Epithelial cell of proximal tubule (primary cell): Measurements from ENCODE around the gene TBC1D8. TPM values are rescaled to one million over a fixed set of nuclear protein-coding genes. Genes with fewer than 3 reads are reported as not detected.
A peak's percentile ranks its signal among the peaks of the same experiment; 100 is the strongest.

Experiments used
- DNase-seq: peaks from one replicate; pipeline ENCODE4 v3.0.0-alpha.2; 2011; ENCODE audit warnings: low read depth
- H3K4me3 ChIP-seq: 2 replicates; pipeline ENCODE4 v1.5.1; 2011; ENCODE audit warnings: low read depth, mild to moderate bottlenecking, low read length
- total RNA-seq: library from RNA; depleted of rRNA; stranded (reverse); fragments of >200 nt; gene quantifications from 2 replicates; pipeline ENCODE4 v1.2.3, GENCODE V29; 2015
- TF ChIP-seq, protein P1 (sequence below): conservative IDR thresholded peaks from 2 replicates; pipeline ENCODE4 v1.5.1; 2012; ENCODE audit warnings: low read depth, mild to moderate bottlenecking, low read length

Gene TBC1D8
- total RNA-seq, 1 donor from 2014 or later, result 20.5 TPM

- H3K4me3 ChIP-seq, result no peak overlapping the region
- TF ChIP-seq, protein P1, sequence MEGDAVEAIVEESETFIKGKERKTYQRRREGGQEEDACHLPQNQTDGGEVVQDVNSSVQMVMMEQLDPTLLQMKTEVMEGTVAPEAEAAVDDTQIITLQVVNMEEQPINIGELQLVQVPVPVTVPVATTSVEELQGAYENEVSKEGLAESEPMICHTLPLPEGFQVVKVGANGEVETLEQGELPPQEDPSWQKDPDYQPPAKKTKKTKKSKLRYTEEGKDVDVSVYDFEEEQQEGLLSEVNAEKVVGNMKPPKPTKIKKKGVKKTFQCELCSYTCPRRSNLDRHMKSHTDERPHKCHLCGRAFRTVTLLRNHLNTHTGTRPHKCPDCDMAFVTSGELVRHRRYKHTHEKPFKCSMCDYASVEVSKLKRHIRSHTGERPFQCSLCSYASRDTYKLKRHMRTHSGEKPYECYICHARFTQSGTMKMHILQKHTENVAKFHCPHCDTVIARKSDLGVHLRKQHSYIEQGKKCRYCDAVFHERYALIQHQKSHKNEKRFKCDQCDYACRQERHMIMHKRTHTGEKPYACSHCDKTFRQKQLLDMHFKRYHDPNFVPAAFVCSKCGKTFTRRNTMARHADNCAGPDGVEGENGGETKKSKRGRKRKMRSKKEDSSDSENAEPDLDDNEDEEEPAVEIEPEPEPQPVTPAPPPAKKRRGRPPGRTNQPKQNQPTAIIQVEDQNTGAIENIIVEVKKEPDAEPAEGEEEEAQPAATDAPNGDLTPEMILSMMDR, result no peak
- DNase-seq, result no peak
These were observed 41.9 kb upstream of the TBC1D8 start for GRCh38 chr2:101193033-101193626.

- DNase-seq, result no peak
- H3K4me3 ChIP-seq, result no peak overlapping the region
- TF ChIP-seq, protein P1, result no peak
These were observed 39.8 kb upstream of the TBC1D8 start for GRCh38 chr2:101190747-101191516.

GRCh38 chr2:101188683-101189405, 37.7 kb upstream of the TBC1D8 start:
- no peak overlapping the region for H3K4me3 ChIP-seq
- TF ChIP-seq, protein P1, result peak; percentile 71
- DNase-seq, result no peak

GRCh38 chr2:101187131-101187530, 35.9 kb upstream of the TBC1D8 start:
- no peak for DNase-seq
- H3K4me3 ChIP-seq, result no peak overlapping the region
- TF ChIP-seq, protein P1, result no peak

- no peak for DNase-seq
- TF ChIP-seq, protein P1, result no peak
- H3K4me3 ChIP-seq, result no peak overlapping the region
These were observed 34.5 kb upstream of the TBC1D8 start for GRCh38 chr2:101185656-101186055.

DNA sequence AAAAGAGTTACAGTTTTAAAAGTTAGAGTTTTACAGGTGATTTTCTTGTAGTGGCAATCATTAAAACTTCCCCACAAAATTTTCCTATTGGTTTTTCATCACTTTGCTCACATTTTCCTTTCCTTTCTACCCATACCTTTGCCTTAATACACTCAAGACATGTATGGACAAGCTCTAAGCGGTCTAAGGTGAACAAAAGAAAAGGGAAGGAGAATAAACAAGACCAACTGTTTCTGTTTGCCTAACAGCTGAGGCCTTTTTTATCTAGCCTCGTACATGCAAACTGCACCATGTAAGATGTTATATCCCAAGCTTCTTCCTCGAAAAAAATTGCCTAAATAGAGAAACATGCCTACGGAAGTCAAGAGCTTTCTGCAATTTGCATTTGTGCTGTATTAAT, 33.9 kb upstream of the TBC1D8 start:
- DNase-seq, result no peak
- no peak overlapping the region for H3K4me3 ChIP-seq

More for the DNA sequence above, 33.9 kb upstream of the TBC1D8 start:
- TF ChIP-seq, protein P1, result no peak
